Adipose tissue (tissue), 3 donors: Measurements from ENCODE around the gene P2RY14. TPM values are rescaled to one million over a fixed set of nuclear protein-coding genes. Genes with fewer than 3 reads are reported as not detected.

Experiments
- H3K27ac ChIP-seq: one replicate; pipeline ENCODE4 v1.5.1; 2013; ENCODE audit warnings: low read depth, low read length
- WGBS, 3 donors: extraction: QIAGEN DNeasy Blood & Tissue Kit; methylation state at CpG; one replicate each; pipeline ENCODE4 v1.1.7; 2013; 5-methylcytosine and 5-hydroxymethylcytosine counted together
- polyA plus RNA-seq, 3 donors: library from polyadenylated mRNA; stranded (reverse); fragments of 200-250 nt; gene quantifications; one replicate each; pipeline ENCODE4 v1.2.3, GENCODE V29; 2013
- donor health status: healthy with polysubstance abuse.
- donor health status: Bipolar disorder and iron deficiency.
- donor health status: healthy.

P2RY14 gene
- polyA plus RNA-seq, 3 donors: 0.14 to 2.9 (median 0.86) TPM

GRCh38 chr3:151305775-151306151, 27.4 kb upstream of the P2RY14 start:
- 83 to 90% (median 85%) methylated on average over 4 of the region's 4 CpGs for WGBS, 3 donors
- no peak overlapping the region for H3K27ac ChIP-seq

GRCh38 chr3:151305060-151305774, 26.9 kb upstream of the P2RY14 start:
- WGBS, 3 donors: 66 to 70% (median 69%) methylated on average over 7 of the region's 7 CpGs
- no peak overlapping the region for H3K27ac ChIP-seq

GRCh38 chr3:151303751-151304150, 25.4 kb upstream of the P2RY14 start:
- WGBS, 3 donors: 51 to 78% (median 66%) methylated on average over 2 of the region's 2 CpGs
- no peak overlapping the region for H3K27ac ChIP-seq

GRCh38 chr3:151301787-151302186, 23.4 kb upstream of the P2RY14 start:
- H3K27ac ChIP-seq: no peak overlapping the region
- 82 to 83% (median 83%) methylated on average over 3 of the region's 3 CpGs for WGBS, 3 donors

- 64 to 79% (median 77%) methylated on average over 1 of the region's 1 CpG for WGBS, 3 donors
- no peak overlapping the region for H3K27ac ChIP-seq
These were observed 22.2 kb upstream of the P2RY14 start for GRCh38 chr3:151300539-151300938.

GRCh38 chr3:151299006-151299405, 20.7 kb upstream of the P2RY14 start:
- H3K27ac ChIP-seq: no peak overlapping the region
- 79 to 85% (median 85%) methylated on average over 2 of the region's 2 CpGs for WGBS, 3 donors

- WGBS, 3 donors: 34 to 70% (median 63%) methylated on average over 2 of the region's 2 CpGs
- H3K27ac ChIP-seq: no peak overlapping the region
These were observed 19.1 kb upstream of the P2RY14 start for GRCh38 chr3:151297429-151297828.

- H3K27ac ChIP-seq: no peak overlapping the region
- 67 to 94% (median 81%) methylated on average over 3 of the region's 3 CpGs for WGBS, 3 donors
These were observed 17.9 kb upstream of the P2RY14 start for GRCh38 chr3:151296226-151296625.

GRCh38 chr3:151293127-151293526, 14.8 kb upstream of the P2RY14 start:
- no peak overlapping the region for H3K27ac ChIP-seq
- WGBS, 3 donors: 68 to 74% (median 69%) methylated on average over 6 of the region's 6 CpGs

- H3K27ac ChIP-seq: no peak overlapping the region
- WGBS, 3 donors: 56 to 64% (median 60%) methylated on average over 3 of the region's 3 CpGs
These were observed 12.3 kb upstream of the P2RY14 start for GRCh38 chr3:151290673-151291072.

GRCh38 chr3:151289445-151289844, 11.1 kb upstream of the P2RY14 start:
- no peak overlapping the region for H3K27ac ChIP-seq
- 38 to 55% (median 47%) methylated on average over 3 of the region's 3 CpGs for WGBS, 3 donors

GRCh38 chr3:151285940-151286339, 7.6 kb upstream of the P2RY14 start:
- no peak overlapping the region for H3K27ac ChIP-seq
- 67 to 71% (median 68%) methylated on average over 1 of the region's 1 CpG for WGBS, 3 donors

- no peak overlapping the region for H3K27ac ChIP-seq
- 18 to 43% (median 36%) methylated on average over 5 of the region's 5 CpGs for WGBS, 3 donors
These were observed 5.6 kb upstream of the P2RY14 start for GRCh38 chr3:151283907-151284461.

- 66 to 69% (median 69%) methylated on average over 4 of the region's 4 CpGs for WGBS, 3 donors
These were observed 5.0 kb upstream of the P2RY14 start for GRCh38 chr3:151283387-151283786.

GRCh38 chr3:151282921-151283320, 4.6 kb upstream of the P2RY14 start:
- WGBS, 3 donors: 0 to 2% (median 0%) methylated on average over 1 of the region's 1 CpG
- no peak overlapping the region for H3K27ac ChIP-seq

More at GRCh38 chr3:151283387-151283786, 5.0 kb upstream of the P2RY14 start:
- H3K27ac ChIP-seq: no peak overlapping the region

GRCh38 chr3:151281671-151282324, 3.5 kb upstream of the P2RY14 start:
- 80 to 89% (median 88%) methylated on average over 9 of the region's 9 CpGs for WGBS, 3 donors
- no peak overlapping the region for H3K27ac ChIP-seq

- H3K27ac ChIP-seq: no peak overlapping the region
- WGBS, 3 donors: 62 to 86% (median 82%) methylated on average over 6 of the region's 6 CpGs
These were observed 1.7 kb downstream of the P2RY14 start for GRCh38 chr3:151276687-151277042.

- 60 to 72% (median 70%) methylated on average over 2 of the region's 2 CpGs for WGBS, 3 donors
- H3K27ac ChIP-seq: no peak overlapping the region
These were observed 2.2 kb downstream of the P2RY14 start for GRCh38 chr3:151276038-151276686.

GRCh38 chr3:151275091-151275490, 3.3 kb downstream of the P2RY14 start:
- H3K27ac ChIP-seq: no peak overlapping the region
- 55 to 76% (median 59%) methylated on average over 5 of the region's 5 CpGs for WGBS, 3 donors
